Large intestine (tissue), 3 donors: ENCODE measurements around the gene GRID1. TPM values are rescaled to one million over a fixed set of nuclear protein-coding genes. Genes with fewer than 3 reads are reported as not detected.

ENCODE experiments used
- DNase-seq, 2 donors: peaks; one replicate each; pipeline versions ENCODE4 v3.0.0 to v3.0.0-alpha.2; 2013
- H3K27ac ChIP-seq: one replicate; pipeline ENCODE4 v1.5.1; 2013; ENCODE audit warnings: low read length
- H3K27me3 ChIP-seq: 2 replicates; pipeline ENCODE4 v1.6.1; 2013; ENCODE audit warnings: low read length; ENCODE audit not compliant: control insufficient read depth, insufficient read depth
- H3K36me3 ChIP-seq: 2 replicates; pipeline ENCODE4 v1.6.1; 2013; ENCODE audit warnings: low read length; ENCODE audit not compliant: control insufficient read depth, insufficient read depth
- H3K4me1 ChIP-seq: one replicate; pipeline ENCODE4 v1.6.1; 2013; ENCODE audit warnings: low read length; ENCODE audit not compliant: control insufficient read depth, insufficient read depth
- H3K4me3 ChIP-seq: one replicate; pipeline ENCODE4 v1.5.1; 2013; ENCODE audit warnings: low read length
- H3K9me3 ChIP-seq: one replicate; pipeline ENCODE4 v1.6.1; 2013; ENCODE audit warnings: mild to moderate bottlenecking, low read depth, low read length, moderate library complexity; ENCODE audit not compliant: control insufficient read depth
- WGBS: methylation state at CpG from one replicate; pipeline ENCODE4 v1.1.5; 2013; ENCODE audit warnings: low lambda C conversion rate; ENCODE audit not compliant: insufficient coverage; 5-methylcytosine and 5-hydroxymethylcytosine counted together
- polyA plus RNA-seq: library from polyadenylated mRNA; unstranded; fragments of 120-200 nt; gene quantifications from one replicate; pipeline ENCODE4 v1.2.1, GENCODE V29; 2013

The GRID1 gene
- polyA plus RNA-seq, 1 donor: 1.7 TPM

- Histone ChIP-seq H3K4me1 (no peaks in the 10 kb centered on the region), H3K9me3 (no peaks in the 10 kb centered on the region), H3K36me3 (no peaks in the 10 kb centered on the region), H3K4me3 (no peak overlapping the region), H3K27ac (no peak overlapping the region), H3K27me3 (no peaks in the 10 kb centered on the region)
- no peak for DNase-seq
- WGBS: no CpG with 5 or more reads among the region's 6 CpGs
Measured at GRCh38 chr10:86007171-86007570, 359.4 kb downstream of the GRID1 start.

- Histone ChIP-seq H3K4me3 (no peak overlapping the region), H3K9me3 (no peaks in the 10 kb centered on the region), H3K4me1 (no peaks in the 10 kb centered on the region), H3K27me3 (no peaks in the 10 kb centered on the region), H3K27ac (no peak overlapping the region), H3K36me3 (no peaks in the 10 kb centered on the region)
- 60% methylated on average over 1 of the region's 1 CpG for WGBS
- no peak for DNase-seq
Measured at GRCh38 chr10:86004337-86004736, 362.3 kb downstream of the GRID1 start.

DNA sequence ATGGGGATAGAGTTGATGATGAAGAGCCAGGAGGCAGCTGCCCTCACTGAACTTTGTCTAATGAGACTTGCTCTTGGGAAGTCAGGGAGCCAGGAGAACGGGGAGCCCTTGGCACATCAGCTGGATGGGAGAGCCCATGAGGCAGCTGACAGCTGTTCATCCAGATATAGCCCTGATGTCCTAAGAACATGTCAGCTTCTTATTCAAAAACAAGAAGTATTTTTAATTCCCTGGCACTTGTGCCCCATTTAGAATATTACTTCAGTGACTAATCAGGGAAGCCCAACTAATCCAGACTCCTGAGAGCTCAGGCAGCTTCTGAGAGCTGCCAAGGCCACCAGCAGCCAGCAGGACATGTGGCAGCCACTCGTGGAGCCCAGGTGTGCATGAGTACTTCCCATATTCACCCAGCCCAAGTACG, 363.4 kb downstream of the GRID1 start:
- no CpG with 5 or more reads among the region's 3 CpGs for WGBS
- no peak overlapping the region for H3K4me3 ChIP-seq
- H3K4me1 ChIP-seq: no peaks in the 10 kb centered on the region
- H3K36me3 ChIP-seq: no peaks in the 10 kb centered on the region
- DNase-seq: no peak
- no peaks in the 10 kb centered on the region for H3K9me3 ChIP-seq
- H3K27ac ChIP-seq: no peak overlapping the region
- no peaks in the 10 kb centered on the region for H3K27me3 ChIP-seq

- no peaks in the 10 kb centered on the region for H3K27me3 ChIP-seq
- no peak for DNase-seq
- H3K36me3 ChIP-seq: no peaks in the 10 kb centered on the region
- no peaks in the 10 kb centered on the region for H3K9me3 ChIP-seq
- H3K27ac ChIP-seq: no peak overlapping the region
- WGBS: 100% methylated on average over 1 of the region's 2 CpGs
- H3K4me3 ChIP-seq: no peak overlapping the region
- H3K4me1 ChIP-seq: no peaks in the 10 kb centered on the region
Measured at GRCh38 chr10:86001521-86001920, 365.1 kb downstream of the GRID1 start.

GRCh38 chr10:85997544-85997943, 369.1 kb downstream of the GRID1 start:
- no peaks in the 10 kb centered on the region for H3K4me1 ChIP-seq
- no peak for DNase-seq

GRCh38 chr10:85995791-85996190, 370.8 kb downstream of the GRID1 start:
- DNase-seq: no peak
- no CpG with 5 or more reads among the region's 3 CpGs for WGBS
- no peaks in the 10 kb centered on the region for H3K27me3 ChIP-seq

More at GRCh38 chr10:85997544-85997943, 369.1 kb downstream of the GRID1 start:
- Histone ChIP-seq H3K36me3 (no peaks in the 10 kb centered on the region), H3K4me3 (no peak overlapping the region), H3K27me3 (no peaks in the 10 kb centered on the region), H3K27ac (no peak overlapping the region), H3K9me3 (no peaks in the 10 kb centered on the region)
- 96% methylated on average over 3 of the region's 3 CpGs for WGBS

DNA sequence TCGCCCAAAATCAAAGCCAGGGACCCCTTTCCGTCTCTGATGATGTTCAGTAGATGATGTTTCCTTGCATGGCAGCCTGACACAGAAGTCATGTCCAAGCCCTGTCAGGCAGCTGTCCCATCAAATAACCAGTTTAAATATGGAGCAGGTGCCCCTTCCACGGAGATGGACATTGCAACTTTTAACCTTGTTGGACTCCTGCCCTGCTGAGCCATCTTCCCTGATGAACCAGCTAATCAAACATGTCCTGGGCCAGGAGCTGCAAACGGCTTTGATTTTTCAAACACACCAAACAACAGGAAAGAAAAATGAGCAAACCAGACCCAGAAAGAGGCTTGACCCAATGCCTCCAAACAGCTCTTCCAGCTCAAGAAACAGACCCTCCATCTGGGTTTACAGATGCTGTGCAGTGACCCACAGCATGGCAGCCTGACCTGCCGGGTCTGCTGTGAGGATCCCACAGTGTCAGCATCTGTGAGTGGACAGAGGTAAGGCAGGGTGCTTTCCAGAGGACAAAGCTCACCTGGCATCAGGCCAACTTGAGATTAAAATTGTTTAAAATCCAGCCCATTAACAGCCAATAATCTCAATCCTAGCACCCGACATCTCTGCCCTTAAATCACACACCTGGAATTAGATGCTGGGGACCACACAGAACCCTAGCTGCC, 372.6 kb downstream of the GRID1 start:
- H3K27me3 ChIP-seq: peaks cover 3% of the 10 kb centered on the region
- no peaks in the 10 kb centered on the region for H3K9me3 ChIP-seq
- WGBS: no CpG with 5 or more reads among the region's 6 CpGs
- no peak overlapping the region for H3K27ac ChIP-seq
- H3K4me3 ChIP-seq: no peak overlapping the region
- no peak for DNase-seq
- no peaks in the 10 kb centered on the region for H3K4me1 ChIP-seq
- no peaks in the 10 kb centered on the region for H3K36me3 ChIP-seq

More at GRCh38 chr10:85995791-85996190, 370.8 kb downstream of the GRID1 start:
- Histone ChIP-seq H3K4me3 (no peak overlapping the region), H3K9me3 (no peaks in the 10 kb centered on the region), H3K36me3 (no peaks in the 10 kb centered on the region), H3K27ac (no peak overlapping the region), H3K4me1 (no peaks in the 10 kb centered on the region)

GRCh38 chr10:85993140-85993539, 373.5 kb downstream of the GRID1 start:
- no peak overlapping the region for H3K4me3 ChIP-seq
- no CpG with 5 or more reads among the region's 1 CpG for WGBS

GRCh38 chr10:85992324-85992723, 374.3 kb downstream of the GRID1 start:
- no peaks in the 10 kb centered on the region for H3K9me3 ChIP-seq
- H3K27ac ChIP-seq: no peak overlapping the region
- H3K4me3 ChIP-seq: no peak overlapping the region
- peaks cover 5% of the 10 kb centered on the region for H3K27me3 ChIP-seq
- H3K4me1 ChIP-seq: no peaks in the 10 kb centered on the region
- H3K36me3 ChIP-seq: no peaks in the 10 kb centered on the region
- no peak for DNase-seq
- no CpG with 5 or more reads among the region's 1 CpG for WGBS

More at GRCh38 chr10:85993140-85993539, 373.5 kb downstream of the GRID1 start:
- H3K27ac ChIP-seq: no peak overlapping the region
- H3K9me3 ChIP-seq: no peaks in the 10 kb centered on the region
- peaks cover 5% of the 10 kb centered on the region for H3K27me3 ChIP-seq
- no peak for DNase-seq
- H3K4me1 ChIP-seq: no peaks in the 10 kb centered on the region
- H3K36me3 ChIP-seq: no peaks in the 10 kb centered on the region

DNA sequence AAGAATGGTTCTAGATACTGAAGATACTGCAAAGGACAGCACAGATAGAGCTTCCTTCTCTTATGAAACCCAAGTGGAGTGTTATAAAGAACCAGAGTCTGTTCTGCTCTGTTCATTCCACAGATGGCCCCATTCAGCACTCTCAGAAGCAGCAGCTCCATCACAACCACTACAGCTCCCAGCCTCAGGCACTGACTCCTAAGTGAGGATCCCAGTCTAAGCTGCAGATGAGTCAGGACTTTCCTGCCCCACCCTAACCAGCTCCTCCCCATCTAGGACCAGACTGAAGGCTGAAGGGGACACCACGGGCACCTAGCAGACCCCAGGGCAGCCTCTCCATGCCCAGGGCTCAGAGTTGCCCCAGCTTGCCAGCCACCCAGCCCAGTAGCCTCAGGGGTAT, 379.8 kb downstream of the GRID1 start:
- H3K36me3 ChIP-seq: no peaks in the 10 kb centered on the region
- H3K27me3 ChIP-seq: peaks cover 5% of the 10 kb centered on the region
- H3K4me3 ChIP-seq: no peak overlapping the region
- H3K27ac ChIP-seq: no peak overlapping the region
- no CpG with 5 or more reads among the region's 1 CpG for WGBS
- H3K4me1 ChIP-seq: no peaks in the 10 kb centered on the region
- no peak for DNase-seq
- H3K9me3 ChIP-seq: no peaks in the 10 kb centered on the region

- no peaks in the 10 kb centered on the region for H3K36me3 ChIP-seq
- no peak overlapping the region for H3K27ac ChIP-seq
- H3K9me3 ChIP-seq: no peaks in the 10 kb centered on the region
- no peaks in the 10 kb centered on the region for H3K27me3 ChIP-seq
- no peaks in the 10 kb centered on the region for H3K4me1 ChIP-seq
- H3K4me3 ChIP-seq: no peak overlapping the region
- no CpG with 5 or more reads among the region's 6 CpGs for WGBS
- DNase-seq: no peak
Measured at GRCh38 chr10:85983051-85983450, 383.5 kb downstream of the GRID1 start.
